ENCODE data around the gene POU3F2.

Gene POU3F2

DNA sequence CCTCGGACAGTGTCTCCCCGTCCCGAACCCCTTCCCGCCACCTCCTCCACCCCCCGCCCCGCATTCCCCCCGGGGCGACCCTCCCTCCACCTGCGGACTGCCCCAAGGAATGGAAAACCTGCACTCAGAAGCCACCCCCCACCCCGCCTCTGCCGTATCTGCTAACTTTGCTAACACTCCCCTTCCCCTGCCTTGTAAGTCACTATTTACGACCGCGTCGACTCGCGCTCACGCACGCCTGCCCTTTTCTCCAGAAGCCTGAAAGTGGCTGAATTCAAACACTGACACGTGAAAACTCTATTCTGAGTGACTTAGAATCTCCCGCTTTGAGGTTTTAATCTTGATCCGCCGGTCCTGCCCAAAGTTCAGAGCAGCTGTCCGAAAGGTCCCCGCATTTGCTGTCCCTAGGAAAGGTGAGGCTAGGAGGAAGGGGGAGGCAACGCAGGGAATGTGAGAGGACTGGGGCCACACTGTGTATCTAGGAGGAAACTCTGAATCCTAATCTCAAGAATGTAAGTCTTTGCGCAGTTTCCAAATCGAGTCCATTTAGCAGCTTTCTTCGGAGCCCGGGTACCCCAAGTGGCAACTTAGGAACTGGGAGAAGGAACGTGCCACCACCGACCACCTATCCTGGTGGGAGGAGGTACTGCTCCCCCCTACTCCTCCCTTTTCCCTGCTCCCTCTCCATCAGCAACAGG is 9.3 kb upstream of the POU3F2 start:
- Histone ChIP-seq H3K4me3 (ENCODE audit: low read length) (no peak overlapping the region), H3K36me3 (ENCODE audit: control insufficient read depth, low read length) (no peaks in the 10 kb centered on the region), H3K27me3 (ENCODE audit: control insufficient read depth, low read length) (0 out of 2 replicates have a peak, but pooled peaks cover 2% of the 10 kb centered on the region), H3F3A (ENCODE audit: control insufficient read depth, insufficient read depth) (no peaks in the 10 kb centered on the region), H3K9me3 (ENCODE audit: control insufficient read depth, insufficient read depth, low read length) (no peaks in the 10 kb centered on the region), H3K4me1 (ENCODE audit: control insufficient read depth, low read length) (no peaks in the 10 kb centered on the region), H3K79me2 (ENCODE audit: control insufficient read depth, low read length) (no peaks in the 10 kb centered on the region), H3K9me2 (replicated peaks; ENCODE audit: control insufficient read depth, low read length) (no peaks in the 10 kb centered on the region), H3K27ac (ENCODE audit: low read depth, low read length) (no peak overlapping the region), H4K20me1 (ENCODE audit: control insufficient read depth, insufficient read depth, low read depth, low read length) (no peaks in the 10 kb centered on the region), H3K4me2 (ENCODE audit: low read length) (no peak overlapping the region)
- TF ChIP-seq, protein P1, sequence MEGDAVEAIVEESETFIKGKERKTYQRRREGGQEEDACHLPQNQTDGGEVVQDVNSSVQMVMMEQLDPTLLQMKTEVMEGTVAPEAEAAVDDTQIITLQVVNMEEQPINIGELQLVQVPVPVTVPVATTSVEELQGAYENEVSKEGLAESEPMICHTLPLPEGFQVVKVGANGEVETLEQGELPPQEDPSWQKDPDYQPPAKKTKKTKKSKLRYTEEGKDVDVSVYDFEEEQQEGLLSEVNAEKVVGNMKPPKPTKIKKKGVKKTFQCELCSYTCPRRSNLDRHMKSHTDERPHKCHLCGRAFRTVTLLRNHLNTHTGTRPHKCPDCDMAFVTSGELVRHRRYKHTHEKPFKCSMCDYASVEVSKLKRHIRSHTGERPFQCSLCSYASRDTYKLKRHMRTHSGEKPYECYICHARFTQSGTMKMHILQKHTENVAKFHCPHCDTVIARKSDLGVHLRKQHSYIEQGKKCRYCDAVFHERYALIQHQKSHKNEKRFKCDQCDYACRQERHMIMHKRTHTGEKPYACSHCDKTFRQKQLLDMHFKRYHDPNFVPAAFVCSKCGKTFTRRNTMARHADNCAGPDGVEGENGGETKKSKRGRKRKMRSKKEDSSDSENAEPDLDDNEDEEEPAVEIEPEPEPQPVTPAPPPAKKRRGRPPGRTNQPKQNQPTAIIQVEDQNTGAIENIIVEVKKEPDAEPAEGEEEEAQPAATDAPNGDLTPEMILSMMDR (IDR thresholded peaks at IDR 0.05; ENCODE audit: low read depth, low read length, poor library complexity, severe bottlenecking), result no peak
- no peak for TF ChIP-seq EZH2phosphoT487 (IDR thresholded peaks at IDR 0.05; ENCODE audit: borderline replicate concordance, low read length)

DNA sequence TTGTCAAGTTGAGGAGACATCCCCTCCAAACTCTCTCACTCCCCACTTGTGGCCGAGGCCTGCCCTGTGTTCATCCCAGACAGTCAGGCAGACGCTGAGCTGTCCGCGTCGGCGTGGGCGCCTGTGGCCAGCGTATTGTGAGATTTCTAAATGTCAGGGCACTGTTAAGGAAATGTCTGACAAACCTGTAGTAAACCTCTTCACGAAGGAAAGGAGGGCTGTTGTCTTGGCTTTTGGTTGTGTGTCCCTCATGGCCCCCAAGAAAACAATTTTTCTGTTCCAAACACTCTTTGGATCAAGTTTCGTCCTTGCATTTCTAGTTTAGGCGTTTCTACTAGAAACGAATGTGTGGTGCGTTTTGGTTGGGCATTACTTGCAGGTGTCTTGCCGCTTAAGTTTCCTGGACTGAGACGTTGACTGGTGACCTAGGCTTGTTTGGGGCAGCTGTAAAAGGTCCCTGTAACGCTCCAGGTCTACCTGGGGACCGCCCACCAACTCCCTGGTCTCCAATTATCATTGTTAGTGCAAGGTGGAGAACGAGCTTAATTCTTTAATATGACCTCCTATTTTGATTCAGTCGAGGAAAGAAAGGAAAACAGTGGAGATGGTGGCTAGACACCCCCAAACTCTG is 8.7 kb upstream of the POU3F2 start:
- no peaks in the 10 kb centered on the region for H4K20me1 ChIP-seq (ENCODE audit: control insufficient read depth, insufficient read depth, low read depth, low read length)
- H3K79me2 ChIP-seq (ENCODE audit: control insufficient read depth, low read length), result no peaks in the 10 kb centered on the region
- no peaks in the 10 kb centered on the region for H3F3A ChIP-seq (ENCODE audit: control insufficient read depth, insufficient read depth)
- TF ChIP-seq, protein P1 (IDR thresholded peaks at IDR 0.05; ENCODE audit: low read depth, low read length, poor library complexity, severe bottlenecking), result no peak
- TF ChIP-seq EZH2phosphoT487 (IDR thresholded peaks at IDR 0.05; ENCODE audit: borderline replicate concordance, low read length), result no peak
- H3K4me2 ChIP-seq (ENCODE audit: low read length), result no peak overlapping the region
- no peaks in the 10 kb centered on the region for H3K4me1 ChIP-seq (ENCODE audit: control insufficient read depth, low read length)
- no peaks in the 10 kb centered on the region for H3K9me3 ChIP-seq (ENCODE audit: control insufficient read depth, insufficient read depth, low read length)
- no peaks in the 10 kb centered on the region for H3K36me3 ChIP-seq (ENCODE audit: control insufficient read depth, low read length)
- no peaks in the 10 kb centered on the region for H3K9me2 ChIP-seq (replicated peaks; ENCODE audit: control insufficient read depth, low read length)
- H3K4me3 ChIP-seq (ENCODE audit: low read length), result no peak overlapping the region
- no peak overlapping the region for H3K27ac ChIP-seq (ENCODE audit: low read depth, low read length)
- H3K27me3 ChIP-seq (ENCODE audit: control insufficient read depth, low read length), result 0 out of 2 replicates have a peak, but pooled peaks cover 2% of the 10 kb centered on the region

DNA sequence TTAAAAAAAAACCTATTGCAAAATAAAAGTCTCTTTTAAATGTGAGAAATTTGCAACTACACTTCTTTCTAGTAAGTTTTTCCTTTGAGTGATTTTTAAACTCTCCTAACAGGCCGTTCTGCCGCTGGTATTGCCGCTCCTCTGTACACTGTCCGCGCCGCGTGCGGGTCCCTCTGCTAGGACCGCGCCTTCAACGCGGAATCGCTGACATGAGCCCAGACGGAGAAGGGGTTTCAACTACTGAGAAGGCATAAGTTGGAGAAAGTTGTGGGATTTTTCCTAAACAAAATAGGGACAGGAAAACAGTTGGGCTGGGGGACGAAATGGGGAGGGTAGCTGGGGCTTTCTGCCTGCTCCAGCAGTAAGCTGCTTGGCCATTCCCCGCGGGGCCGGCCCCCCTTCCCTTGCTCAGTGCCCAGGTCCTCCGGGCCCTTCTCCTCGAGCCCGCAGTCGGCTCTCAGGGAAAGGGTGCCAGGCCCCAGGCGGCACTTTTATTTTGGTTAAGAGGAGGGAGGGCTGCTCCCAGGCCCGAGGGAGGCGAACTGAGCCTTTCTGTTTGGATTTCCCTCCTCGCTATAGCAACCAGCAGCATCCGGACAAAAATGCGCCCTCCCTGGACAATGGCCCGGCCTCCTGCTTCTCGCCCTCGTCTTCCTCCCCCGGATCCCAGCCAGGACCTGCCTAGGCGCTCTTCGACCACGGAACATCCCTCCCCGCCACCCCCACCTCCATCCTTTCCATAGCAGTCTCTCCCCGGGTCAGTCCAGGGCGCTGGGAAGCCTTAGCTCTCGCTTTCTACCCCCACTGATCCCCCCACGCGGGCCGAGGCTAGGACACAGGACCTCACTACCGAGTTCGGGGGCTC is 6.8 kb upstream of the POU3F2 start:
- Histone ChIP-seq H3K27ac (ENCODE audit: low read depth, low read length) (no peak overlapping the region), H3K9me3 (ENCODE audit: control insufficient read depth, insufficient read depth, low read length) (no peaks in the 10 kb centered on the region), H3K36me3 (ENCODE audit: control insufficient read depth, low read length) (no peaks in the 10 kb centered on the region), H4K20me1 (ENCODE audit: control insufficient read depth, insufficient read depth, low read depth, low read length) (no peaks in the 10 kb centered on the region), H3K79me2 (ENCODE audit: control insufficient read depth, low read length) (no peaks in the 10 kb centered on the region), H3K9me2 (replicated peaks; ENCODE audit: control insufficient read depth, low read length) (no peaks in the 10 kb centered on the region), H3K4me1 (ENCODE audit: control insufficient read depth, low read length) (no peaks in the 10 kb centered on the region), H3F3A (ENCODE audit: control insufficient read depth, insufficient read depth) (no peaks in the 10 kb centered on the region), H3K4me3 (ENCODE audit: low read length) (no peak overlapping the region), H3K27me3 (ENCODE audit: control insufficient read depth, low read length) (0 out of 2 replicates have a peak, but pooled peaks cover 2% of the 10 kb centered on the region), H3K4me2 (ENCODE audit: low read length) (no peak overlapping the region)
- TF ChIP-seq, protein P1 (IDR thresholded peaks at IDR 0.05; ENCODE audit: low read depth, low read length, poor library complexity, severe bottlenecking), result no peak
- TF ChIP-seq EZH2phosphoT487 (IDR thresholded peaks at IDR 0.05; ENCODE audit: borderline replicate concordance, low read length), result no peak
